DOHH2 (cell line): ENCODE measurements around the gene UNC13B.

Experiments
- EZH2phosphoT487 ChIP-seq: fragments of 200-600 bp; sonication (generic); IDR thresholded peaks from 2 replicates; pipeline ENCODE4 v1.6.1; 2017; ENCODE audit warnings: borderline replicate concordance, mild to moderate bottlenecking, antibody characterized with exemption, low read length, moderate library complexity, mixed read lengths
- TF ChIP-seq, protein P1 (sequence below): fragments of 200-600 bp; sonication (generic); IDR thresholded peaks from one replicate; pipeline ENCODE4 v1.5.1; 2014; ENCODE audit warnings: antibody characterized with exemption, mild to moderate bottlenecking, low read depth, low read length; ENCODE audit not compliant: poor library complexity, severe bottlenecking

DNA sequence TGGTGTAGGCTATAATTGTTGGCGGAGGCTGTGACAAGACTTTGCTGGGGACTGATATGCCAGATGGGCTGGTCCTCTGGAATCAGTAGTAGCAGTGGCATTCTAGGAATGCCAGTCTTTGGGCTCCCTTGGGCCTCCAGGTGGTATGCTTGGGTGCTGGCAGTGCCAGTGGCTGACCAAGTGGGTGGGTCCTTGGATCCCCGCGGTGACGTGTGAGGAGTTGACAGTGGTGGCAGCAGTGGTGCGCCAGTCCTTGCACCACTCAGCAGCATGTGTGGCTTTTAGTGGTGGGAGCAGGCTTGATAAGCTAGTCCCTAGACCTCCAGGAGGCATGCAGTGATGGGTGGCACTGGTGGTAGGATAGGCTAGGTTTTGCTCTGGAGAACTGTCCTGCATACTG is 63.9 kb downstream of the UNC13B start:
- TF ChIP-seq, protein P1, sequence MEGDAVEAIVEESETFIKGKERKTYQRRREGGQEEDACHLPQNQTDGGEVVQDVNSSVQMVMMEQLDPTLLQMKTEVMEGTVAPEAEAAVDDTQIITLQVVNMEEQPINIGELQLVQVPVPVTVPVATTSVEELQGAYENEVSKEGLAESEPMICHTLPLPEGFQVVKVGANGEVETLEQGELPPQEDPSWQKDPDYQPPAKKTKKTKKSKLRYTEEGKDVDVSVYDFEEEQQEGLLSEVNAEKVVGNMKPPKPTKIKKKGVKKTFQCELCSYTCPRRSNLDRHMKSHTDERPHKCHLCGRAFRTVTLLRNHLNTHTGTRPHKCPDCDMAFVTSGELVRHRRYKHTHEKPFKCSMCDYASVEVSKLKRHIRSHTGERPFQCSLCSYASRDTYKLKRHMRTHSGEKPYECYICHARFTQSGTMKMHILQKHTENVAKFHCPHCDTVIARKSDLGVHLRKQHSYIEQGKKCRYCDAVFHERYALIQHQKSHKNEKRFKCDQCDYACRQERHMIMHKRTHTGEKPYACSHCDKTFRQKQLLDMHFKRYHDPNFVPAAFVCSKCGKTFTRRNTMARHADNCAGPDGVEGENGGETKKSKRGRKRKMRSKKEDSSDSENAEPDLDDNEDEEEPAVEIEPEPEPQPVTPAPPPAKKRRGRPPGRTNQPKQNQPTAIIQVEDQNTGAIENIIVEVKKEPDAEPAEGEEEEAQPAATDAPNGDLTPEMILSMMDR = no peak
- no peak for TF ChIP-seq EZH2phosphoT487
